HG02943 (cell line): ENCODE measurements around the gene NAIP.
"Not testable (repeated sequence)": the region's sequence is repeated elsewhere in the genome, so short reads cannot be mapped to it uniquely, and the experiment has no call there.

ENCODE experiments used
- ATAC-seq: cut with Tn5 transposase; IDR thresholded peaks from one replicate; pipeline ENCODE4 v1.9.1; 2021; ENCODE audit warnings: mild to moderate bottlenecking, low read depth, moderate library complexity; ENCODE audit not compliant: unreplicated experiment

Gene NAIP

GRCh38 chr5:71025289-71025953 is at the start of gene NAIP:
NAIP (minus strand) TSS chr5:71025339; CDS start chr5:71012915, 12,424 bp downstream.
- not testable (repeated sequence) for ATAC-seq

GRCh38 chr5:71067262-71067928 is 42.3 kb upstream of the NAIP start, which contains the start of gene GTF2H2:
GTF2H2 (minus strand) TSS chr5:71067676; CDS start chr5:71062763, 4,913 bp downstream.
- ATAC-seq = peak; percentile 95

GRCh38 chr5:71061322-71061721 is 36.2 kb upstream of the NAIP start:
- not testable (repeated sequence) for ATAC-seq

GRCh38 chr5:71059426-71059825 is 34.3 kb upstream of the NAIP start:
- ATAC-seq = not testable (repeated sequence)

DNA sequence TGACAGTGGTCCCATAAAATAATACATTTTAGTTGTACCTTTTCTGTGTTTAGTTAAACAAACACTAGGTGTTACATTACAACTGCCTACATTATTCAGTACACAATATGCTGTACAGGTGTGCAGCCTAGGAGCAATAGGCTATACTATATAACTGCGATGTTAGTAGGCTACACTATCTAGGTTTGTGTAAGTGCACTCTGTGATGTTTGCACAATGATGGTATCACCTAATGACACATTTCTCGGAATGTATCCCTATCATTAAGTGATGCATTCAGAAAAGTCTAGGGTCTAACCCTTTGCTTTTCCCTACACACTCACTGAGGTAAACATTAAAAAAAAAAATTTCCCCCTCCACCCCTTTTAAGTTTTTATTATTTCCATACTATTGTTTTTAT is 19.7 kb upstream of the NAIP start:
- ATAC-seq = not testable (repeated sequence)

GRCh38 chr5:71044128-71044527 is 19.0 kb upstream of the NAIP start:
- ATAC-seq = not testable (repeated sequence)

GRCh38 chr5:71031046-71031776 is 6.1 kb upstream of the NAIP start:
- not testable (repeated sequence) for ATAC-seq

GRCh38 chr5:71020643-71021042 is 4.5 kb downstream of the NAIP start:
- not testable (repeated sequence) for ATAC-seq

GRCh38 chr5:71018376-71019005 is 6.6 kb downstream of the NAIP start:
- not testable (repeated sequence) for ATAC-seq

GRCh38 chr5:71014176-71014575 is 11.0 kb downstream of the NAIP start:
- ATAC-seq = no peak

DNA sequence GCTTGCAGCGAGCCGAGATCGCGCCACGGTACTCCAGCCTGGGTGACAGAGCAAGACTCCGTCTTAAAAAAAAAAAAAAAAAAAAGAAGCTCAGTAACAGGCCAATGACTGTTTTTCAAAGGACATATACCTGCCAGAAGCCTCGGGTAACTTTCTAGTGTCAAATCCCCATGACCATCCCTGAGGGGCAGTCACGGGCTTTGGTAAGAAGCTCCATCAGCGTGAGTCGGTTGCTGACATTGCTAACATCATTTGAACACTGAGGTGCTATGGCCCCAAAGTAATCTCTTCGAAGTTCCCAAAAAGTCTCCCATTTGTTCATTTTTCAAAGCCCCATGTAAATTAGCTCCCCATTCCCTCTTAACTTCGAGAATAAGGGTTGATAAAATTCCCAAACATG is 11.6 kb downstream of the NAIP start:
- ATAC-seq = no peak

- no peak for ATAC-seq
Observed at GRCh38 chr5:71011194-71011792, 13.8 kb downstream of the NAIP start.

- not testable (repeated sequence) for ATAC-seq
Observed at GRCh38 chr5:71006983-71007382, 18.2 kb downstream of the NAIP start.

- ATAC-seq = not testable (repeated sequence)
Observed at GRCh38 chr5:70984882-70985281, 40.3 kb downstream of the NAIP start.

DNA sequence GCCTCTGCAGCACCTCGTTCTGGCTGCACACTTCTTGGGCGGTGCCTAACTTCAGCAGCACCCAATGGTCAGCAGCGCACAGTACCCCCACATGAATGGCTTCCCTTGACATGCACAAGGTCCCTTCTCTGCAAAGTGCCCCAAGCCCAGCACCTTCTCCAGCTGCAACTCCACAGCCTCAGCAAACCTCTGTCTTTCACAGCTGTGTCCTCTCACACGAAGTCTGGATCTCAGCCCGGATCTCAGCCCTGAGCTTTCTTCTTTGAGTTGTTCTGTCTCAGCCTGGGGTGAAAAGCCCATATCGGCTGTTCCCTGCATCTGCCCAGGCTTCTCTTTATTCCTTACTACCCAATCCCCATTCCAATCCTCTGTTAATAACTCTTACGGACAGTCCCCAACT is 57.9 kb downstream of the NAIP start:
- not testable (repeated sequence) for ATAC-seq

GRCh38 chr5:70964531-70964930 is 60.6 kb downstream of the NAIP start:
- ATAC-seq = not testable (repeated sequence)

- not testable (repeated sequence) for ATAC-seq
Observed at GRCh38 chr5:70953068-70953467, 72.1 kb downstream of the NAIP start.

DNA sequence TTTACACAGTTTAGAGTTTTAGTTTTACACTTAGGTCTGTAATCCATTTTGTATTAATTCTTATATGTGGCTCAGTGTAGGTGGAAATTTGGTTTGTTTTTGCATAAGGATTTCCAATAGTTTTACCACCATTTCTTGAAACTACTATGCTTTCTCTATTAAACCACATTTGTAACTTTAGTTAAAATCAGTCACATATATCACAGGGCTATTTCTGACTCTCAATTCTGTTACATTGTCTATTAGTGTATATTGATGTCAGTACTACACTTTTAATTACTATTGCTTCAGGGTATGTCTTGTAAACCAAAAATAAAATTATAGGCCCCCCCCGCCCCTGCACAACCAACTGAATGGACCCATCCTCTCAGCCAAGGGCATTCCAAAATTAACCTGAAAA is 92.6 kb downstream of the NAIP start:
- not testable (repeated sequence) for ATAC-seq

GRCh38 chr5:70931709-70932368 is 93.3 kb downstream of the NAIP start:
- not testable (repeated sequence) for ATAC-seq

GRCh38 chr5:70925211-70925562 is 100.0 kb downstream of the NAIP start:
- peak; percentile 34 for ATAC-seq
